GM18909 (cell line): ENCODE results near the gene GHRH.
A peak's percentile ranks its signal among the peaks of the same experiment; 100 is the strongest.

Experiments
- ATAC-seq: cut with Tn5 transposase; IDR thresholded peaks from one replicate; pipeline ENCODE4 v1.9.1; 2021; ENCODE audit warnings: mild to moderate bottlenecking; ENCODE audit not compliant: unreplicated experiment, poor library complexity

The GHRH gene

GRCh38 chr20:37293301-37293943, 31.8 kb upstream of the GHRH start:
- ATAC-seq = no peak

DNA sequence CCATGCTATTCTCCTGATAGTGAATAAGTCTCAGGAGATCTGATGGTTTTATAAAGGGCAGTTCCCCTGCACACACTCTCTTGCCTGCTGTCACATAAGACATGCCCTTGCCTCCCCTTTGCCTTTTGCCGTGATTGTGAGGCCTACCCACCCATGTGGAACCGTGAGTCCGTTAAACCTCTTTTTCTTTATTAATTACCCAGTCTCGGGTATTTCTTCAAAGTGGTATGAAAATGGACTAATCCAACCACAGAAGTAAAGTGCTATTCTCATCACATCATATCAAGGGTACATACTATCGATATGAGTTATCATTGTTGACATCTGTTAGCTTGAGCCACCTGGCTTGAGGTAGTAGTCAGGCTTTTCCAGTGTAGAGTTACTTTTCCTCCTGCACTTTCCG, 30.1 kb upstream of the GHRH start:
- ATAC-seq = no peak

DNA sequence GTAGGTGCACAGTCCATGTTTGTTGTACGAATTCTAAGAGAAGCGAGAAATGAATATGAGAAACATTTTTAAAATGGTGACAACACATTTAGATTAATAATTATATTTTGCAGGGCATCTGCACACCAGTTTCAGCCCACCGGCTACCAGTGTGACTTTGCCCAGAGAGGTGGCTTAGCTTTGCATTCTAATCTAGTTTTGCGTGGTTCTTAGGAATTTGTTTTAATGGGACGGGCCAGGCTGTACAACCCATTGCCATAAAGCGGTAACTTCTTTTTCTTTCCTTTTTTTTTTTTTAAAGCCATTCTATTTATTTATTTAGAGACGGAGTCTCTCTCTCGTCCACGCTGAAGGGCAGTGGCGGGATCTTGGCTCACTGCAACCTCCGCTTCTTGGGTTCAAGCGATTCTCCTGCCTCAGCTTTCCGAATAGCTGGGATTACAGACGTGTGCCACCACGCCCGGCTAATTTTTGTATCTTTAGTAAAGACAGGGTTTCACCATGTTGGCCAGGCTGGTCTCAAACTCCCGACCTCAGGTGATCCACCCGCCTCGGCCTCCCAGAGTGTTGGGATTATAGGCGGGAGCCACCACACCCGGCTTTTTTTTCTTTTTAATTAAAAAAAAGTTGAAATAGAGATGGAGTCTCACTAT, 28.7 kb upstream of the GHRH start:
- ATAC-seq = no peak

GRCh38 chr20:37288091-37288490, 26.5 kb upstream of the GHRH start:
- ATAC-seq = no peak

GRCh38 chr20:37285664-37286374, 24.2 kb upstream of the GHRH start:
- no peak for ATAC-seq

GRCh38 chr20:37284691-37285161, 23.1 kb upstream of the GHRH start:
- no peak for ATAC-seq

DNA sequence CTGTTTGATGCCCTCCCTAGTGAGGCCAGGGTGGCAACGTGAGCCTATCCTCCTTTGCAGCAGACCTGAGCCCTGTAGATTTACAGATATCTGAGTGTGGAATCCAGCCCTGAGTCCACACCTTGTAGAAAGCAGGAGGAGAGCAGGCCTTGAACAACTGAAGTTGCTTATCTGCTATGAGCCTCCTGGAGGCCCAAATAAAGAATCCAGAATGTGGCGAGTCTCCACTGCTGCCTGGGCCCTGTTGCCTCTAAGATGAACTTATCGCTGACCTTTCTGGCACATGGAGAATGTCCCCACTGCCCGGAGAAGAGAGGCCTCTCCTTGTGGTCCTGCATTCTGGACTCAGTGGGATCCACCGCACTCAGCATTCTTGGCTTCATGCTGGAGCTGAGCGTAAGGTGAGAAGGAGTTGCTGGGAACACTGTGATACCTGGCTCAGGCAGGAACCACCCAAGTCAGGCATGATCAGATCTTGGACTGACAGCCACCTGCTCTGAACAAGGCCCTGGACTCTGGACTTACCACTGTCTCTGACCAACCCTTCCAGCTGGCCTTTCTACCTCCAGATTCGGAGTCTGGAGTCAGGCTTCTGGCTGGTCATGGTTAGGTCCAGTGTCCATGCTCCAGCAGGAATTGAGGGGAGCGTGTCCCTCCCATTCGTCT, 22.0 kb upstream of the GHRH start:
- ATAC-seq = no peak

DNA sequence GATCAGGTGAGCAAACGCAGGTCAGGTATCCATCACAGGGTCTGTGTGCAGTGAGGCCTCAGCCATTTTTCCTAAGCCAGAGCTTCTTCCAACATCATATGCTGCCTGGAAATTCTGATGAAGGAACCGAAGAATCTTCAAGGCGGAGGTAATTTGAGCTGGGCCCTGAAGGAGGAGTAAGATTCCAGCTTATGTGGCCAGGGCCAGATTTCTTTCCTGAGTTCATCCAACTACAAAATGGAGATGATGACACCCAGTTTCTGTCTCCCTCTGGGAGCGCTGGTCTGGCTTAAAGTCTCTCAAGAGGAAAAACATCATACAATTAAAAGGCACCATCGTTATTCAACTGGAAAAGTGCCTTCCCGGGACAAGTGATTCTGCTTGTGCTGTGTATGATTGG, 20.9 kb upstream of the GHRH start:
- ATAC-seq = no peak

GRCh38 chr20:37280403-37280802, 18.8 kb upstream of the GHRH start:
- no peak for ATAC-seq

DNA sequence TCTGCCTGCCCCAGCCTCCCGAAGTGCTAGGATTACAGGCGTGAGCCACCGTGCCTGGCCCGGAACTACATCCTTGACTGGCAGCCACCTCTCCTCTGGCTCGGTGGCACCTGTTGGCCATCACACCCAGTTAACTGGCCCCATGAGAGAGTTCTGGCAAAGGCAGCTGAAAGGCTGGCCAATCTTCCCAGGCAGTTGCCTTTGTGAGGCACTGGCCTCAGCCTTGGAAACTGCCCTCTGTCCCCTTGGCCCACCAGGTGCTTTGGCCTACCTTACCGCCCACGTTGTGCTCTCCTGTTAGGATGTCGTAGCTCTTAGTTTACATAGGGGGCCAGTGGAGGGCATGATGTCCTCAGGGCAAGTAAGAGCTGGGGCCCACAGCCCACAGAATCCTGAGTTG, 18.2 kb upstream of the GHRH start:
- ATAC-seq = no peak

GRCh38 chr20:37278966-37279590, 17.5 kb upstream of the GHRH start:
- no peak for ATAC-seq

GRCh38 chr20:37277253-37277593, 15.6 kb upstream of the GHRH start:
- no peak for ATAC-seq

- peak; percentile 65 for ATAC-seq
Measured at GRCh38 chr20:37276494-37277252, 15.1 kb upstream of the GHRH start.

DNA sequence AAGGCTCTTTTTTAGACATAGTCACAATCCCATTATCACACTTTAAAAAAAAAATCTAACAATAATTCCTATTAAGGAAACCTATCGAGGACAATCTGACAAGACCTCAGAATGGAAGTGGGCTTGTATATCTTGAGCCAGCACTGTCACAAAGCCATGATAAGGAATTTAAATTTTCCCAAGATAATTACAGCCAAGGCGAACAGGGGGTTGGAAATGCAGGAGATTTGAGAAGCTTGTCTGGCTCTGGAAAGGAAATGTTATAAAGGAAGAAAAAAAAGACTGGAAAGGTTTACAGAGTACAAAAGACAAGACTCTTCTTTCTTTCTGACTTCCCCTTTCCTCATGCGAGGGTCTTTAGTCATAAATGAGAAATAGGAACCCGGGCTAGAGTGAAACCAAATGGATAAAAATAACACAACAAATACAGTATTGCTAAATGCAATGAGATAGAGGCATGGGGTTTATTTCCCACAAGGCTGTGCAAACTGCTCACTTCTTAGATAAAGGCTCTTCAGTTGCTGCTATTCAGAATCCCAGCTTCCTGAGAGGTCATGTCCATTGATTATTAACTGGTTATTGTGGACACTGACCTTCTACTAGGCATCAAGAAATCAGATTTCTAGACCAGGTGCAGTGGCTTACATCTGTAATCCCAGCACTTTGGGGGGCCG, 13.4 kb upstream of the GHRH start:
- no peak for ATAC-seq

DNA sequence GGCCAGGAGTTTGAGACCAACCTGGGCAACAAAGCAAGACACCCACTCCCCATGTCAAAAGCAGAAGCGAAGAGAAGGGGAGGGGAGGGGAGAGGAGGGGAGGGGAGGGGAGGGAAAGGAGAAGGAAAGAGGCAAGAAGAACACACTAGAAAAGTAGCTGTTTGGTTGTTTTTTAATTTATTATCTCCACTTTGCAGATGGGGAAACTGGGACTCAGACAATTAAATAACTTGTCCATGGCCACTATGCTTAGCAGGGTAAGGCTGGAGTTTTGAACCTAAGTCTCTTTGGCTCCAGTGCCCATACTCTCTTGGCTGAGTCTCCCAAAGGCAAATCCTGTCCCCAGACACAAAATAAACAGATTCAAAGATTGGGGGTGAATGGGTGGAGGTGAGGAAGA, 12.4 kb upstream of the GHRH start:
- ATAC-seq = no peak

DNA sequence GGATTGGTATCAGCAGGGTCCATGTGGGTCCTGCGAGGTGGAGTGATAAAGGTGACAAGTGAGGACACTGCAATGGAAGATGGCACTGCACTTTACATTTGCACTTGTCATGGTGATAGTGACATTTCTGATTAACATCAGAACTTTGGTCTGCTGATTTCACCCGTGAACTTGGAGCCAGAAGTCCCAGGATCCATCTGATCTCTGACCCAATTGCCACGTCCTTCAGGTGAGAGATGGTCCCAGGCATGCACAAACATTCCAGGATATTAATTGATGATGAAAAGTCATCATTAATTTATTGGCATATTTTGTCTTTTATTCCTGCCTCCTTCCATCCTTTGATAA, 9.8 kb upstream of the GHRH start:
- no peak for ATAC-seq

DNA sequence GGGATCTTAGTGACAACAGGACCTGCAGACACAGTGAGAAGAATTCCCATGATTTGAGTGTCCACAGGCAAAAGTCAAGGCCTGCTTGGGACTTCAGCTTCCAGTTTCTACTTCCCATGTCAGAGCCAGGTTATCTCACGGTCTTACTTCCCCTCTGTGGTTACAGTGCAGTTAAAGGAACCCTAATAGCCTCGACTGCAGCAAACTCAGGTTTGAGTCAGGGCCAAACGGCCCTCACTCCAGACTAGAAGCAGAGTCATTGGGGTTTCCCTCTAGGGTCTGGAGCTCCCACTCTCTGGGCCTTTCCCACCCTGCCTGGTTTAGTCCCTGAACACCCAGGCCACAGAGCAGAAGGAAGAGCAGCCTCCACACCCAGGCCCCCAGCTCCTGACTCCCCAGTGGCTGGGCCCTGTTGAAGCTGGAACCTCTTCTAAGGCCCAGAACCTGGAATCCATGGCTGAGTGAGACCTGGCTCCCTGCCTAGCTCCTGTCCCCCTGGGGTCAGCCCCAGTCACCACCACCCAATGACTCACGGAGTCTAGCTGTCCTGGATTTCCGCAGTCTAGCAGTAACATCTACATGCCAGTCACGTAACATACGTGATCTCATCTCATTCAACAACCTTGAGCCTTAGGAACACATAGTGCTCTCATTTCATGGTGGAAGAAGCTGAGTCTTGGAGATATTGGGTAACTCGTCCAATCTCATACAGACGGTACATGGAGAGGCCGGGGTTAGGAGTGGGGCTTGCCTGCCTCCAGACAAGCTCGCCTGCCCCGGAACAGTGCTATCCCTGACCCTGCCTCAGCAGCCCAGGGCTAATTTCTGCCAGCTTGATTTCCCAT, 9.2 kb upstream of the GHRH start:
- ATAC-seq = no peak

DNA sequence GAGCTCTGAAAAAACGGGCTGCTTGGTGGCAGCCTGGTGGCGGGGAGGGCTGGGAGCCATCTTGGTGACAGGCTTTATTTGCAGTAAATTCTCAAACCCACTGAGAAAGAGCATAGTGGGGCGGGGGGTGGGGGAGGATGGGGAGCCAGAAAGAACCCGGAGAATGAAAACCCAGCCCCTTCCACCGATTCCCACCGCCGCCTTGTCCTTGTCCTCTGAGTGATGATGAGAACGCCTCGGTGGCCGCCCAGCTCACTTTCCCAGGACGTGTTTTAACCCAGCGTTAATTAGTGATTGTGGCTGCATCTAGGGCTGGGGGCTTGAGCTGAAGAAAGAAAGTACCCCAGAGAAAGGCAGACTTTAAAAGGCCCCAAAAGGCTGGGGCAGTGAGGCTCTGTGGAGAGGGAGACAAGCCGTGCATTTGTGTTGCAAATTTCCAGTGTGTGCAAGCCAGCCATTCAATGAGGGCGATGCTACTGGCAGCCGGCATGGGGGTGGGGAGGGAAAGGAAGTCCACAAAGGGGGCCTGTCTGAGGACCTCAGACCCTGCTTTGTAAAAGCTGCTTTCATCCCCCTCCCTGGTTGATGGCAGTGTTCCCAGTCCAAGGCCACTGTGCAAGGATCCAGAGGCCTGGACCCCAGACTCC, 6.2 kb upstream of the GHRH start:
- ATAC-seq = no peak
